CD4-positive, CD25-positive, alpha-beta regulatory T cell (primary cell): ENCODE measurements around the gene SFTPA2. TPM values are rescaled to one million over a fixed set of nuclear protein-coding genes. Genes with fewer than 3 reads are reported as not detected.
"Not testable (repeated sequence)": the region's sequence is repeated elsewhere in the genome, so short reads cannot be mapped to it uniquely, and the experiment has no call there.

Experiments used
- ATAC-seq, 2 donors: fragments of 150-1000 bp; cut with Tn5 transposase; one replicate each; pipeline ENCODE4 v1.10.0; 2021; ENCODE audit warnings: low read depth in 2 of 2, moderate number of reproducible peaks in 2 of 2, moderate library complexity in 1 of 2
- DNase-seq, 3 donors: peaks; one replicate each; pipeline versions ENCODE4 v3.0.0 to v3.0.0-alpha.2; 2012 to 2022; ENCODE audit warnings: mixed read lengths in 1 of 3
- H3K27ac ChIP-seq: one replicate; pipeline ENCODE4 v1.7.0; 2013; ENCODE audit warnings: mild to moderate bottlenecking, low read length; ENCODE audit not compliant: insufficient read depth, poor library complexity, severe bottlenecking
- H3K27me3 ChIP-seq: one replicate; pipeline ENCODE4 v1.7.0; 2013; ENCODE audit warnings: low read length; ENCODE audit not compliant: control insufficient read depth, insufficient read depth
- H3K36me3 ChIP-seq: one replicate; pipeline ENCODE4 v1.7.0; 2013; ENCODE audit warnings: mild to moderate bottlenecking, low read length, moderate library complexity; ENCODE audit not compliant: control insufficient read depth, insufficient read depth
- H3K4me1 ChIP-seq: 2 replicates; pipeline ENCODE4 v1.7.0; 2013; ENCODE audit warnings: mild to moderate bottlenecking, low read length; ENCODE audit not compliant: insufficient read depth, control insufficient read depth, poor library complexity, severe bottlenecking
- H3K4me3 ChIP-seq: one replicate; pipeline ENCODE4 v1.7.0; 2013; ENCODE audit warnings: low read depth, mild to moderate bottlenecking, low read length, moderate library complexity
- H3K9me3 ChIP-seq, 2 experiments: 1 replicate in 1 of 2; 2 replicates in 1 of 2; pipeline ENCODE4 v1.7.0; 2013; ENCODE audit warnings: low read length in 2 of 2, mild to moderate bottlenecking in 1 of 2, moderate library complexity in 1 of 2; ENCODE audit not compliant: control insufficient read depth in 2 of 2
- H3K27ac Mint-ChIP-seq, 3 donors: one replicate each; pipeline ENCODE4 v1.8.0; 2020 to 2022; ENCODE audit warnings: mild to moderate bottlenecking in 3 of 3, mixed read lengths in 3 of 3, moderate library complexity in 2 of 3
- H3K27me3 Mint-ChIP-seq: one replicate; pipeline ENCODE4 v1.8.0; 2022; ENCODE audit warnings: mild to moderate bottlenecking, mixed read lengths
- H3K36me3 Mint-ChIP-seq: one replicate; pipeline ENCODE4 v1.8.0; 2020; ENCODE audit warnings: mixed read lengths
- H3K4me1 Mint-ChIP-seq, 4 donors: one replicate each; pipeline ENCODE4 v1.8.0; 2020 to 2022; ENCODE audit warnings: mixed read lengths in 4 of 4, mild to moderate bottlenecking in 1 of 4
- H3K4me3 Mint-ChIP-seq, 4 donors: one replicate each; pipeline ENCODE4 v1.8.0; 2020 to 2022; ENCODE audit warnings: mild to moderate bottlenecking in 4 of 4, mixed read lengths in 4 of 4, moderate library complexity in 3 of 4
- H3K9me3 Mint-ChIP-seq, 7 donors: one replicate each; pipeline ENCODE4 v1.8.0; 2020 to 2022; ENCODE audit warnings: mixed read lengths in 7 of 7, mild to moderate bottlenecking in 3 of 7, moderate library complexity in 2 of 7
- polyA plus RNA-seq, 4 donors: library from polyadenylated mRNA; unstranded; fragments of 300-500 nt; fragmentation: Illumina TruSeq; gene quantifications; one replicate each; pipeline ENCODE4 v1.2.3, GENCODE V29; 2021
- total RNA-seq: library from RNA; stranded (reverse); gene quantifications from one replicate; pipeline ENCODE4 v1.2.3, GENCODE V29; 2022

The SFTPA2 gene
- total and polyA plus RNA-seq, 5 donors from 2014 or later = not detected

- no peaks in the 10 kb centered on the region for H3K4me1 ChIP-seq
- no peak overlapping the region for H3K4me3 ChIP-seq
- no peaks in the 10 kb centered on the region for H3K36me3 ChIP-seq
- H3K9me3 ChIP-seq = peaks cover 9 to 16% of the 10 kb centered on the region in 2 experiments
- DNase-seq (no peak), ATAC-seq (no peak)
- no peaks in the 10 kb centered on the region for H3K4me1 Mint-ChIP-seq
- no peaks in the 10 kb centered on the region for H3K36me3 Mint-ChIP-seq
- no peak overlapping the region for H3K27ac Mint-ChIP-seq
- peaks cover 37% of the 10 kb centered on the region for H3K27me3 Mint-ChIP-seq
- H3K27me3 ChIP-seq = peaks cover 3% of the 10 kb centered on the region
- H3K4me3 Mint-ChIP-seq = no peak overlapping the region
- H3K9me3 Mint-ChIP-seq = peaks cover 0 to 23% (median 6%) of the 10 kb centered on the region in 7 donors
- no peak overlapping the region for H3K27ac ChIP-seq
These were observed 35.3 kb upstream of the SFTPA2 start for GRCh38 chr10:79595510-79595909.

DNA sequence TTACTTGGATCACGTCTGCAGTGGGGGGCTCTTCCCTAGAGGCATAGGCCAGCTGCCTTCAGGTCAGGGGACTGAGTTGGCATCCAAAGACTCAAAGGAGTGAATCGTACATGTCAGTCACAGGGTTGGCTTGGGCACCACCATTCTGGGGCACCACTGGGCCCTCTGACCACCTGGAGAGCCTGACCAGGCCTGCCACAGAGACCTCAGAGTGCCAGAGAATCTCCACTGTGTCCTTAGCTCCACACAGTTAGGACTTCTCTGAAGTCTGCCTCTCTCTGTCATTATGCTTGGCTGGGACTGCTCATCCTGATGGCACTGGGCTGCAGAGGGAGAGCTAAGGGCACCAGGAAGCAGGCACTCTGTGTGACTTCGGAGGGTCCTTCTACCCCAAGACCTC is 34.4 kb upstream of the SFTPA2 start:
- not testable (repeated sequence) for H3K36me3 Mint-ChIP-seq, DNase-seq, H3K4me3 ChIP-seq, H3K4me1 Mint-ChIP-seq, H3K36me3 ChIP-seq, H3K4me3 Mint-ChIP-seq, H3K27me3 ChIP-seq, ATAC-seq, H3K4me1 ChIP-seq, H3K27ac Mint-ChIP-seq, H3K27ac ChIP-seq
- peaks cover 36% of the 10 kb centered on the region for H3K27me3 Mint-ChIP-seq
- peaks cover 9 to 16% of the 10 kb centered on the region in 2 experiments for H3K9me3 ChIP-seq
- H3K9me3 Mint-ChIP-seq = peaks cover 0 to 23% (median 7%) of the 10 kb centered on the region in 7 donors

GRCh38 chr10:79593377-79593776 is 33.2 kb upstream of the SFTPA2 start:
- peaks cover 9 to 15% of the 10 kb centered on the region in 2 experiments for H3K9me3 ChIP-seq
- Mint-ChIP-seq H3K9me3 (peaks cover 0 to 16% (median 7%) of the 10 kb centered on the region in 7 donors), H3K36me3 (no peaks in the 10 kb centered on the region), H3K4me1 (no peaks in the 10 kb centered on the region), H3K4me3 (no peak overlapping the region), H3K27ac (no peak overlapping the region), H3K27me3 (peaks cover 40% of the 10 kb centered on the region)
- H3K4me3 ChIP-seq = no peak overlapping the region
- ATAC-seq (no peak), DNase-seq (no peak)
- peaks cover 7% of the 10 kb centered on the region for H3K27me3 ChIP-seq
- no peaks in the 10 kb centered on the region for H3K4me1 ChIP-seq
- no peaks in the 10 kb centered on the region for H3K36me3 ChIP-seq
- no peak overlapping the region for H3K27ac ChIP-seq

DNA sequence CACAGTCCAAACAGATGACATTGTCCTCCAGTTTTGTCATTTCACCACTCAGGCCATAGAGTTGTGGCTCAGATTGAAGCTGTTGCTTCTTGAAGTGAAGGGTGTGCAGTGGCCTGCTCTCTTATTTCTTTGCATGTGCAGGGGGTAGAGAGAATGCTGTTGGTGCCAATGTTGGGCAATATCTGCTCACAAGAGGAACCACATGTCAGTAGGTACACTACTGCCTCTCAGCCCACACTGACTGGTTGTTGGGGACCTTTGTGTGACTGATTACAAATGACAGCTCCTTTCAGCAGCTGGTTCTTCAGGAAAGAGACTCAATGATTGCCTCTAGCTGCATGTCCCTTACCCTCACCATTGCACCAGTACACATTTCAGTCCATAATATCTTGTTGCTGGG is 28.6 kb upstream of the SFTPA2 start:
- Histone ChIP-seq H3K27ac (no peak overlapping the region), H3K36me3 (no peaks in the 10 kb centered on the region), H3K4me3 (no peak overlapping the region), H3K27me3 (peaks cover 4% of the 10 kb centered on the region), H3K9me3 (no peaks in the 10 kb centered on the region), H3K4me1 (no peaks in the 10 kb centered on the region)
- peaks cover 0 to 3% (median 0%) of the 10 kb centered on the region in 7 donors for H3K9me3 Mint-ChIP-seq
- peaks cover 23% of the 10 kb centered on the region for H3K27me3 Mint-ChIP-seq
- DNase-seq (no peak), ATAC-seq (no peak)
- H3K4me1 Mint-ChIP-seq = peaks cover 0 to under 1% (median 0%) of the 10 kb centered on the region in 4 donors
- H3K27ac Mint-ChIP-seq = no peak overlapping the region
- no peaks in the 10 kb centered on the region for H3K36me3 Mint-ChIP-seq
- no peak overlapping the region for H3K4me3 Mint-ChIP-seq

- Mint-ChIP-seq H3K4me3 (no peak overlapping the region), H3K27me3 (peaks cover 22% of the 10 kb centered on the region), H3K9me3 (peaks cover 0 to 3% (median 0%) of the 10 kb centered on the region in 7 donors), H3K36me3 (no peaks in the 10 kb centered on the region), H3K27ac (no peak overlapping the region), H3K4me1 (peaks cover 0 to 6% (median 0%) of the 10 kb centered on the region in 4 donors)
- Histone ChIP-seq H3K27ac (no peak overlapping the region), H3K4me3 (no peak overlapping the region), H3K36me3 (no peaks in the 10 kb centered on the region), H3K4me1 (no peaks in the 10 kb centered on the region), H3K27me3 (peaks cover 4% of the 10 kb centered on the region), H3K9me3 (no peaks in the 10 kb centered on the region)
- ATAC-seq (no peak), DNase-seq (no peak)
These were observed 26.7 kb upstream of the SFTPA2 start for GRCh38 chr10:79586933-79587332.

GRCh38 chr10:79585870-79586527 is 25.8 kb upstream of the SFTPA2 start:
- Mint-ChIP-seq H3K9me3 (peaks cover 0 to 3% (median 0%) of the 10 kb centered on the region in 7 donors), H3K27me3 (peaks cover 22% of the 10 kb centered on the region), H3K36me3 (no peaks in the 10 kb centered on the region), H3K27ac (peak overlapping the region in 1 of 3 donors; percentile 9), H3K4me3 (no peak overlapping the region), H3K4me1 (peaks cover 0 to 6% (median 0%) of the 10 kb centered on the region in 4 donors)
- Histone ChIP-seq H3K36me3 (no peaks in the 10 kb centered on the region), H3K9me3 (no peaks in the 10 kb centered on the region), H3K27me3 (peaks cover 4% of the 10 kb centered on the region), H3K4me1 (no peaks in the 10 kb centered on the region), H3K4me3 (no peak overlapping the region), H3K27ac (no peak overlapping the region)
- DNase-seq (no peak), ATAC-seq (no peak)

GRCh38 chr10:79583488-79584024 is 23.3 kb upstream of the SFTPA2 start:
- no peak for ATAC-seq
- H3K4me3 Mint-ChIP-seq = no peak overlapping the region
- Histone ChIP-seq H3K27ac (no peak overlapping the region), H3K4me1 (no peaks in the 10 kb centered on the region), H3K9me3 (no peaks in the 10 kb centered on the region), H3K36me3 (no peaks in the 10 kb centered on the region), H3K4me3 (no peak overlapping the region), H3K27me3 (peaks cover 8% of the 10 kb centered on the region)
- H3K36me3 Mint-ChIP-seq = no peaks in the 10 kb centered on the region
- peaks cover 6% of the 10 kb centered on the region for H3K27me3 Mint-ChIP-seq
- no peak overlapping the region for H3K27ac Mint-ChIP-seq
- DNase-seq = no peak
- H3K4me1 Mint-ChIP-seq = peaks cover 0 to 6% (median 0%) of the 10 kb centered on the region in 4 donors
- H3K9me3 Mint-ChIP-seq = peaks cover 0 to 3% (median 0%) of the 10 kb centered on the region in 7 donors

DNA sequence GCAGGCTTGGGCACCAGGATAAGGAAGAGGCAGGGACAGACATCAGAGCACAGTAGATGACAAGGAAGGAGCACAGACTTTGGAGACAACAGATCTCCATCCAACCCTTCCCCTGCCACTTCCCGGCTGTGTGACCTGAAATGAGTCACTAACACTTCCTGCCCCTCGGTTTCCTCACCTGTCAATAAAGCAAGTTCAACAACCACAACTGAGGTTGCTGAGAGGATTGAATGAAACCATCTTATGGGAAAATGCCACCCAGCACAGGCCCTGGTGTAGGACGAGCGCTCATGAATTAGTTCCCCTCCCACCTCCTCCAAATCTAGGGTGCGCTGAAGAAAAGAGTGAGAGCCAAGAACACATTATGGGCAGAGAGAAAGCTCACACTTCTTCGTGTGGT is 22.7 kb upstream of the SFTPA2 start:
- H3K9me3 ChIP-seq, H3K27ac Mint-ChIP-seq, H3K36me3 Mint-ChIP-seq, H3K4me3 ChIP-seq, H3K4me1 ChIP-seq, H3K27me3 Mint-ChIP-seq, H3K27ac ChIP-seq, H3K36me3 ChIP-seq, H3K4me3 Mint-ChIP-seq, H3K9me3 Mint-ChIP-seq, ATAC-seq, H3K4me1 Mint-ChIP-seq: not testable (repeated sequence)
- DNase-seq = peak in 1 of 3 donors; percentile 22
- H3K27me3 ChIP-seq = peaks cover 10% of the 10 kb centered on the region
